Gastroesophageal sphincter (tissue), 3 donors: ENCODE results near the gene LHX5.

Experiments used
- EP300 ChIP-seq: sonication (generic); formaldehyde crosslinking; IDR thresholded peaks from one replicate; pipeline ENCODE4 v1.6.1; 2017; ENCODE audit warnings: antibody characterized with exemption, mild to moderate bottlenecking
- POLR2A ChIP-seq, 2 donors: fragments of 450-650 bp; IDR thresholded peaks; one replicate each; pipeline ENCODE4 v1.6.1; 2017; ENCODE audit warnings: antibody characterized with exemption in 2 of 2, mild to moderate bottlenecking in 2 of 2, moderate library complexity in 1 of 2
- POLR2AphosphoS5 ChIP-seq: sonication (generic); formaldehyde crosslinking; IDR thresholded peaks from one replicate; pipeline ENCODE4 v1.6.1; 2017; ENCODE audit warnings: antibody characterized with exemption
- TF ChIP-seq, protein P1 (sequence below), 4 experiments: fragments of 200-600 bp in 2 of 4; fragments of 450-650 bp in 2 of 4; sonication (generic) in 1 of 4; IDR thresholded peaks; one replicate each; pipeline ENCODE4 v1.5.1; 2017 to 2019; ENCODE audit warnings: antibody characterized with exemption in 4 of 4, mild to moderate bottlenecking in 2 of 4, moderate library complexity in 2 of 4

DNA sequence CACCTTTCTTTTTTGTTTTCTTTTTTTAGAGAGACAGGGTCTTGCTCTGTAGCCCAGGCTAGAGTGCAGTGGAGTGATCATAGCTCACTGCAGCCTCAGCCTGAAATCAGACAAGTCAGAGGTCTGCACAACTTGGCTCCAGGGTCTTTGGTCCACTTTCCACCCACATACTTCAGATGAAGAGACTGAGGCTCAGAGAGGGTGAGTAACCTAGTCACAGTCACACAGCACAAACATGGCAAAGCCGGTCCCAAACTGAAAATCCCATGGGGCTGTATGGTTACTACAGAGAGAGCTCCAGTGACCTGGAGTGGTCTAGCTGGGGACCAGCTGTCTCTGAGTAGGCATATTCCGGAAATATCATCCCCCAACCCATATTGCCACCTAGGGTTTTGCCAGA lies 19.2 kb downstream of the LHX5 start:
- TF ChIP-seq, protein P1, sequence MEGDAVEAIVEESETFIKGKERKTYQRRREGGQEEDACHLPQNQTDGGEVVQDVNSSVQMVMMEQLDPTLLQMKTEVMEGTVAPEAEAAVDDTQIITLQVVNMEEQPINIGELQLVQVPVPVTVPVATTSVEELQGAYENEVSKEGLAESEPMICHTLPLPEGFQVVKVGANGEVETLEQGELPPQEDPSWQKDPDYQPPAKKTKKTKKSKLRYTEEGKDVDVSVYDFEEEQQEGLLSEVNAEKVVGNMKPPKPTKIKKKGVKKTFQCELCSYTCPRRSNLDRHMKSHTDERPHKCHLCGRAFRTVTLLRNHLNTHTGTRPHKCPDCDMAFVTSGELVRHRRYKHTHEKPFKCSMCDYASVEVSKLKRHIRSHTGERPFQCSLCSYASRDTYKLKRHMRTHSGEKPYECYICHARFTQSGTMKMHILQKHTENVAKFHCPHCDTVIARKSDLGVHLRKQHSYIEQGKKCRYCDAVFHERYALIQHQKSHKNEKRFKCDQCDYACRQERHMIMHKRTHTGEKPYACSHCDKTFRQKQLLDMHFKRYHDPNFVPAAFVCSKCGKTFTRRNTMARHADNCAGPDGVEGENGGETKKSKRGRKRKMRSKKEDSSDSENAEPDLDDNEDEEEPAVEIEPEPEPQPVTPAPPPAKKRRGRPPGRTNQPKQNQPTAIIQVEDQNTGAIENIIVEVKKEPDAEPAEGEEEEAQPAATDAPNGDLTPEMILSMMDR (IDR thresholded peaks at IDR 0.05) = no peak
- TF ChIP-seq EP300 (no peak), POLR2A (IDR thresholded peaks at IDR 0.05) (no peak), POLR2AphosphoS5 (no peak)
